Thymus (tissue), 11 donors: ENCODE data around the gene NEB. TPM values are rescaled to one million over a fixed set of nuclear protein-coding genes. Genes with fewer than 3 reads are reported as not detected.
"Not testable (repeated sequence)": the region's sequence is repeated elsewhere in the genome, so short reads cannot be mapped to it uniquely, and the experiment has no call there.

Experiments
- DNase-seq, 9 donors: peaks; one replicate each; pipeline ENCODE4 v3.0.0-alpha.2; 2013; ENCODE audit warnings: low spot score in 9 of 9, low read depth in 6 of 9, missing footprints in 1 of 9
- H3K27ac ChIP-seq, 2 donors: one replicate each; pipeline ENCODE4 v1.5.1; 2013; ENCODE audit warnings: control low read depth in 1 of 2, low read depth in 1 of 2, low read length in 1 of 2, mild to moderate bottlenecking in 1 of 2, moderate library complexity in 1 of 2
- H3K27me3 ChIP-seq, 2 donors: one replicate each; pipeline ENCODE4 v1.5.1; 2013; ENCODE audit warnings: low read length in 1 of 2; ENCODE audit not compliant: control insufficient read depth in 2 of 2, insufficient read depth in 1 of 2
- H3K36me3 ChIP-seq, 2 donors: one replicate each; pipeline ENCODE4 v1.5.1; 2013; ENCODE audit warnings: low read length in 1 of 2, mild to moderate bottlenecking in 1 of 2, moderate library complexity in 1 of 2; ENCODE audit not compliant: control insufficient read depth in 2 of 2, insufficient read depth in 2 of 2
- H3K4me1 ChIP-seq, 2 donors: one replicate each; pipeline ENCODE4 v1.5.1; 2013; ENCODE audit warnings: low read length in 2 of 2; ENCODE audit not compliant: control insufficient read depth in 2 of 2, insufficient read depth in 2 of 2
- H3K4me3 ChIP-seq, 2 donors: one replicate each; pipeline ENCODE4 v1.5.1; 2013; ENCODE audit warnings: low read length in 2 of 2, control low read depth in 1 of 2, mild to moderate bottlenecking in 1 of 2
- H3K9me3 ChIP-seq, 2 donors: one replicate each; pipeline ENCODE4 v1.5.1; 2013; ENCODE audit warnings: low read length in 1 of 2, mild to moderate bottlenecking in 1 of 2; ENCODE audit not compliant: control insufficient read depth in 2 of 2, insufficient read depth in 1 of 2
- WGBS: extraction: QIAGEN DNeasy Blood & Tissue Kit; methylation state at CpG from one replicate; pipeline ENCODE4 v1.1.7; 2013; 5-methylcytosine and 5-hydroxymethylcytosine counted together
- polyA plus RNA-seq: library from polyadenylated mRNA; stranded (reverse); fragments of 200-250 nt; gene quantifications from one replicate; pipeline ENCODE4 v1.2.3, GENCODE V29; 2013
- total RNA-seq: library from RNA; stranded (reverse); fragments of 120-200 nt; gene quantifications from one replicate; pipeline ENCODE4 v1.2.4, GENCODE V29; 2013
- donor health status: healthy.

The NEB gene
- total and polyA plus RNA-seq, 2 donors: 3.9 to 4.3 TPM

DNA sequence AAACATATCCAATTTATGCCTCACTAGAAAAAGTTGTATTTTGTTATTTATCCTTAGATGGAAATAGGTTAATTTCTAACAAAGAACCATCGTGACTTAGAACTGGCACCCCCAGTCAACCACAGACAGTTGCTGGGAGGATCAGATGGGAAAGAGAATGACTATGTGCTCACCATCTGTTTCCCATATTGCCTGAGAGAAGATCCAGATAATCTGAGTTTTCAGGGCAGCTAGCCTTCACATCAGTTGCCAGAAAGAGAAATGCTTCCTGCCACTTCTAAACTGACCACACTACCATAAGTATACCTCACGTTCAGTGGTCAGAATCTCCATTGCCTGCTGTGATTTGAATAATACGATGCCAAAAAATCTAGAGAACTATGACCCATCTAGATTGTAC, 28.4 kb upstream of the NEB start:
- H3K36me3 ChIP-seq: no peaks in the 10 kb centered on the region
- H3K4me1 ChIP-seq: no peaks in the 10 kb centered on the region
- no peak overlapping the region for H3K27ac ChIP-seq
- no peaks in the 10 kb centered on the region for H3K27me3 ChIP-seq
- no peak overlapping the region for H3K4me3 ChIP-seq
- H3K9me3 ChIP-seq: no peaks in the 10 kb centered on the region
- no peak for DNase-seq
- WGBS: 52% methylated on average over 3 of the region's 3 CpGs

DNA sequence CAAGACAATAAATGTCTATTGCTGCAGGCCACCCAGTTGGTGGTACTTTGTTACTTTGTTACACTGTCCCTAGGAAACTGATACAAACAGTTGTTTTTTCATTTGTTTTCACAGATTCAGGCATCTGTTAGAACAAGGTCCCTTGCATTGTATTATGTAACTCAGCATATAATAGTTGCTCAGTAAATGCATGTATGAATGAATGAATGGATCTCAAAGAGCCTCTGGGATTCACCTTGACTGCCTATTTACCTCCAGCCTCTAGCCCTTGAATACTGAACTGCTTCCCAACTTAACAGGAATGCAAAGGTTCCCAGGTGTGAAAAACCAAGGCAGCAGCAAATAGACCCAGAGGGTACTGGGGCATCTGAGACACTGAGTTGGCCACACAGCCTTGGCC, 27.4 kb upstream of the NEB start:
- DNase-seq: no peak
- Histone ChIP-seq H3K4me1 (no peaks in the 10 kb centered on the region), H3K4me3 (no peak overlapping the region), H3K27ac (no peak overlapping the region), H3K9me3 (no peaks in the 10 kb centered on the region), H3K36me3 (no peaks in the 10 kb centered on the region), H3K27me3 (no peaks in the 10 kb centered on the region)

DNA sequence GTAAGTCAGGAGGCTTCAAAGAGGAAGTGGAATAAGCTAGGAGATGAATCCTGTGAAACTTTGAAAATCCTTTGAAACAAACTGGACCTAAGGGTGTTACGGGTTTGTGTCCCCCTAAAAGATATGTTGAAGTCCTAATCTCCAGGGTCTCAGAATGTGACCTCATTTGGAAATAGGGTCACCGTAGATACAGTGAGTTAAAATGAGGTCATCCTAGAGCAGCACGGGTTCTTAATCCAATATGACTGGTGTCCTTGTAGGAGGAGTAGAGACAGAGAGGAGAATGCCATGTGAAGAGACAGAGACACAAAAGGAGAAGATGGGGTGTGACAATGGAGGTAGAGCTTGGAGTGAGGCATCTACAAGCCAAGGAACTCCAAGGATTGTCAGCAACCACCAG, 26.9 kb upstream of the NEB start:
- no peak overlapping the region for H3K4me3 ChIP-seq
- H3K9me3 ChIP-seq: no peaks in the 10 kb centered on the region
- no peak for DNase-seq
- WGBS: 98% methylated on average over 3 of the region's 3 CpGs
- H3K4me1 ChIP-seq: no peaks in the 10 kb centered on the region
- no peaks in the 10 kb centered on the region for H3K27me3 ChIP-seq
- H3K27ac ChIP-seq: no peak overlapping the region
- H3K36me3 ChIP-seq: no peaks in the 10 kb centered on the region

DNA sequence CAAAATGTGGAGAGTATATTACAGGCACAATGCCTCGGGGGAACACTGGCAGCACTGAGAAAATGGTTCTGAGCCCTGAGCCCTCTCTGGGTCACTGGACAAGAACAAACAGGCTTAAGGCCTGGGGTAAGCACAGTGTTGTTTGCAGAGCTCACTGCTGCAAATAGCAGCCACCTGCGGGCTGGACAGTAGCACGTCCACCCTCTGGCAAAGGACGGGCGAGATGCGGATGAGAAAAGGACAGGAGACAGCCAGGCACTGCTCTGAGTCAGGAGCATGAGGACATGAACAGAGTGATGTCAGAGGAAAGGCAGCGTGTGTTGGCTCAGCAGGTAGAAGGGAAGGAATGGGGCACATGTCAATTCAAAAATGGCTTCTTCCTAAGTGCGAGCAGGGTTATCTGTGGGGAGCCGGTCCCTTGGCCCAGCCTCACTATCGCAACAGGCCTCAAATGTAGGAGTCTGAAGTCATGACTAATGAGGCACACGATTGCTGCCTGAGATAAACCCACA, 25.9 kb upstream of the NEB start:
- Histone ChIP-seq H3K36me3 (no peaks in the 10 kb centered on the region), H3K27me3 (no peaks in the 10 kb centered on the region), H3K9me3 (no peaks in the 10 kb centered on the region), H3K27ac (no peak overlapping the region), H3K4me3 (no peak overlapping the region), H3K4me1 (no peaks in the 10 kb centered on the region)
- no peak for DNase-seq
- 97% methylated on average over 11 of the region's 11 CpGs for WGBS

DNA sequence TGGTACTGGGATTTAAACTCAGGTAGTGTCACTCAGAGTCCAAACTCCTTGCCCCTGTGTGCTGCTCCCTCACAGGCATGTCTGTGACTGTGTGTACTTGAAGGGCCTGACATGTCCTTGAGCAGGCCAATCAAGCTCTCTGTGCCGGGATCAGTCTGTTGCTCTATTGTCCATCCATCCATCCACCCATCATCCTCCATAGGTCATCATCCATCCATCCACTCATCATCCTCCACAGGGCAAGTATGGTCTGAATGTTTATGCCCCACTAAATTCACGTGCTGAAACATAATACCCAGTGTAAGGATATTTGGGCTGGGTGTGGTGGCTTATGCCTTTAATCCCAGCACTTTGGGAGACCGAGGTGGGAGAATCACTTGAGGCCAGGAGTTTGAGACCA, 24.5 kb upstream of the NEB start:
- H3K9me3 ChIP-seq: no peaks in the 10 kb centered on the region
- H3K4me3 ChIP-seq: no peak overlapping the region
- H3K4me1 ChIP-seq: no peaks in the 10 kb centered on the region
- H3K27me3 ChIP-seq: no peaks in the 10 kb centered on the region
- WGBS: 95% methylated on average over 3 of the region's 3 CpGs
- no peak for DNase-seq
- H3K36me3 ChIP-seq: no peaks in the 10 kb centered on the region
- H3K27ac ChIP-seq: no peak overlapping the region

DNA sequence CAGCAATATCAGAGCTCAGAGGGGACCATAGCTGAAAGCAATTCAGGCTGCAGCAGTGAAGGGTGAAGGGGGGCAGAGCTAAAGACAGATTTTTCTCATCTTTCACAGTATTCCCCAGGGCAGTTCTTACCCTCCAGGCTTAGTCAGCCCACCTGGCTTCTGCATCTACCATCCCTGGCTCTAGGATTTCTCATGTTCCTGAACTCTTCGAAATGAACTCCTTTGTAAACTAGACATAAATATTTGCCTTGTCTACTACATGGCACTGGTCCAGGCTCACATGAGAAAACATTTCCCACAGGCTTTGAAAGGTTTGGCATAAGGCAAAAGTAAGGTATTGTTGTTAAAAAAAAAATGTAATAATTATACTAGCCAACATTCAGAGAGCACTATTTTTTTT, 23.6 kb upstream of the NEB start:
- WGBS: 82% methylated on average over 1 of the region's 1 CpG
- H3K36me3 ChIP-seq: no peaks in the 10 kb centered on the region
- no peak for DNase-seq
- no peak overlapping the region for H3K27ac ChIP-seq
- no peak overlapping the region for H3K4me3 ChIP-seq
- no peaks in the 10 kb centered on the region for H3K27me3 ChIP-seq
- no peaks in the 10 kb centered on the region for H3K9me3 ChIP-seq
- no peaks in the 10 kb centered on the region for H3K4me1 ChIP-seq

DNA sequence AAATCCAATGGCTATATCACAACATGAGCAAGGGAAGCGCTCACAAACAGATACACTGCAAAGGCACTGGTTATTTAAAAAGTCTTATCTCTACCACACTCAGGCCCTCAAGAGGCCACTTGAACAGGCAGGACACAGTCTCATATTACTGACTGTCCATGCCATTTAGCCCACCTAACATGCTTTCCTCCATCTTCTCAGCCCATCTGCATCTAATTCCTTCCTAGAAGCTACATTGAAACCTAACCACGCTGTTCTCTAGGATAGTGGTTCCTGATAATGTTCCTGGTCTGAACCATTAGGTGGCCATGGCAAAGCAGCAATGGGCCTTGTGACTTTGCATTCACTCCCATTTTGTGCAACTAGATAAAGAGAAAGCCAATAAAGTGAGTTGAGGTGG, 22.5 kb upstream of the NEB start:
- DNase-seq: no peak
- WGBS: 96% methylated on average over 2 of the region's 2 CpGs
- H3K4me1 ChIP-seq: no peaks in the 10 kb centered on the region
- no peaks in the 10 kb centered on the region for H3K36me3 ChIP-seq
- no peak overlapping the region for H3K4me3 ChIP-seq
- no peaks in the 10 kb centered on the region for H3K9me3 ChIP-seq
- no peak overlapping the region for H3K27ac ChIP-seq
- no peaks in the 10 kb centered on the region for H3K27me3 ChIP-seq

DNA sequence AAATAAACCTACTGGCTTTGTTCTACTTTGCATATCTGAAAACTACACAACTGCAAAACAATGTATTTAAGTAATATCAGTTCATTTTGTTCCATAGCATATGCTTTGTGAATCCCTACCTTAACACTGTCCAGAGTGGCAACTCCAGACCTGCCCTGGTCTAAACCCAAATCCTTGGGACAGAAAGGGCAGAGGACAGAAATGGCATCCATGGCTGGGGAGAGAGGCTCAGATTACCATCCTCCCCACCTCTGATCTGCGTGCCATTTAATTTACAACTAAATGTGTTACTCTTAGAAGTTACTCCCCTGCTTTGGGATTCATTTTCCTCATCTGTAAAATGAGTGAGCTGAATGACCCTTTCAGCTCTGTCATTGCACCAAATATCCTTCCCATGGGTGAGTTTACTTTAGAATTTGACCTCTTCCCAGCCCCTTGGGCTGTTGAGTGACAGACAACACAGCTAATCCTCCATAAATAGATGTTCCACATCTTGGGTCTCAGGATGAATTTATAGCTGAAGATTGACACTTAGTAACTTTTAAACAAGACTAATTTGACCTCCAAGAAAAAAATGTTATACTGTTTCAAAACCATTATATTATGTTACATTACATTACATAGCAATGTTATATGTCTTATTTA, 20.1 kb upstream of the NEB start:
- no peak for DNase-seq
- no peaks in the 10 kb centered on the region for H3K36me3 ChIP-seq
- no peak overlapping the region for H3K4me3 ChIP-seq
- 95% methylated on average over 1 of the region's 1 CpG for WGBS
- no peaks in the 10 kb centered on the region for H3K4me1 ChIP-seq
- H3K27me3 ChIP-seq: no peaks in the 10 kb centered on the region
- H3K9me3 ChIP-seq: no peaks in the 10 kb centered on the region
- H3K27ac ChIP-seq: no peak overlapping the region

DNA sequence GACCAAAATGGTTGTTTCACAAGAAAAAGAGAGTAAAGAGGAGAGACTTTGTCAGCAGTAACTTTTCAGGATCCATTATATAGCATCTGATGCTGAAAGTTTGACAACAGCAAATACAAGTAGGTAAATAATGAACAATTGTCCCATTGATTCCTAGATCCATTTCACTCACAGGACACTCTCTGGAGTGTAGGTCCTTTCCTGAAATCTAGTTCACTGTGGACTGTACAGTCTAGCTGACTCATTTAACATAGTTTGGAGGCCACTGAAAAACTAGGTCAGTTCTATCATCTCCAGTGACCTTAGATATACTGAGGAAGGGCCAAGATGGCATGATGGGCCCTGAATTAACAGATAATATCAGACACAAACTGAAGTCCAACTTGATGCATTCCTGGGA, 19.3 kb upstream of the NEB start:
- Histone ChIP-seq H3K4me3 (no peak overlapping the region), H3K9me3 (no peaks in the 10 kb centered on the region), H3K4me1 (no peaks in the 10 kb centered on the region), H3K27me3 (no peaks in the 10 kb centered on the region), H3K27ac (no peak overlapping the region), H3K36me3 (no peaks in the 10 kb centered on the region)
- no peak for DNase-seq

DNA sequence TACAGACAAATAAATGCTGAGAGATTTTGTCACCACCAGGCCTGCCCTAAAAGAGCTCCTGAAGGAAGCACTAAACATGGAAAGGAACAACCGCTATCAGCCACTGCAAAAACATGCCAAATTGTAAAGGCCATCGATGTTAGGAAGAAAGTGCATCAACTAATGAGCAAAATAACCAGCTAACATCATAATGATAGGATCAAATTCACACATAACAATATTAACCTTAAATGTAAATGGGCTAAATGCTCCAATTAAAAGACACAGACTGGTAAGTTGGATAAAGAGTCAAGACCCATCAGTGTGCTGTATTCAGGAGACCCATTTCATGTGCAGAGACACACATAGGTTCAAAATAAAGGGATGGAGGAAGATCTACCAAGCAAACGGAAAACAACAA, 11.0 kb upstream of the NEB start:
- WGBS: 97% methylated on average over 3 of the region's 3 CpGs
- H3K27me3 ChIP-seq, H3K9me3 ChIP-seq, H3K4me3 ChIP-seq, DNase-seq, H3K27ac ChIP-seq, H3K36me3 ChIP-seq, H3K4me1 ChIP-seq: not testable (repeated sequence)
